ENCODE data around the gene CNNM2.

GRCh38 chr10:103021900-103022293 is 103.8 kb downstream of the CNNM2 start:
- TF ChIP-seq, protein P1, sequence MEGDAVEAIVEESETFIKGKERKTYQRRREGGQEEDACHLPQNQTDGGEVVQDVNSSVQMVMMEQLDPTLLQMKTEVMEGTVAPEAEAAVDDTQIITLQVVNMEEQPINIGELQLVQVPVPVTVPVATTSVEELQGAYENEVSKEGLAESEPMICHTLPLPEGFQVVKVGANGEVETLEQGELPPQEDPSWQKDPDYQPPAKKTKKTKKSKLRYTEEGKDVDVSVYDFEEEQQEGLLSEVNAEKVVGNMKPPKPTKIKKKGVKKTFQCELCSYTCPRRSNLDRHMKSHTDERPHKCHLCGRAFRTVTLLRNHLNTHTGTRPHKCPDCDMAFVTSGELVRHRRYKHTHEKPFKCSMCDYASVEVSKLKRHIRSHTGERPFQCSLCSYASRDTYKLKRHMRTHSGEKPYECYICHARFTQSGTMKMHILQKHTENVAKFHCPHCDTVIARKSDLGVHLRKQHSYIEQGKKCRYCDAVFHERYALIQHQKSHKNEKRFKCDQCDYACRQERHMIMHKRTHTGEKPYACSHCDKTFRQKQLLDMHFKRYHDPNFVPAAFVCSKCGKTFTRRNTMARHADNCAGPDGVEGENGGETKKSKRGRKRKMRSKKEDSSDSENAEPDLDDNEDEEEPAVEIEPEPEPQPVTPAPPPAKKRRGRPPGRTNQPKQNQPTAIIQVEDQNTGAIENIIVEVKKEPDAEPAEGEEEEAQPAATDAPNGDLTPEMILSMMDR (IDR thresholded peaks at IDR 0.05), result no peak
- no peak for TF ChIP-seq POLR2A (IDR thresholded peaks at IDR 0.05)

Measured in body of pancreas (tissue), 4 donors.